Psoas muscle (tissue), 8 donors: Measurements from ENCODE around the gene CLDN20. TPM values are rescaled to one million over a fixed set of nuclear protein-coding genes. Genes with fewer than 3 reads are reported as not detected.
A peak's percentile ranks its signal among the peaks of the same experiment; 100 is the strongest.

Source experiments
- ATAC-seq, 4 donors: fragments of 200-7000 bp; cut with Tn5 transposase; one replicate each; pipeline ENCODE4 v1.9.1; 2020; ENCODE audit warnings: moderate library complexity in 3 of 4, mild to moderate bottlenecking in 2 of 4
- DNase-seq, 2 donors: peaks; one replicate each; pipeline ENCODE4 v3.0.0-alpha.2; 2020
- H3K27ac ChIP-seq: fragments of 200-600 bp; one replicate; pipeline ENCODE4 v1.8.0; 2022
- H3K27me3 ChIP-seq, 3 donors: fragments of 200-600 bp in 1 of 3; one replicate each; pipeline versions ENCODE4 v1.6.1 to v1.8.0; 2013 to 2022; ENCODE audit warnings: low read length in 2 of 3, mild to moderate bottlenecking in 2 of 3, moderate library complexity in 1 of 3; ENCODE audit not compliant: insufficient read depth in 3 of 3
- H3K36me3 ChIP-seq, 2 donors: fragments of 200-600 bp in 1 of 2; one replicate each; pipeline versions ENCODE4 v1.6.1 to v1.8.0; 2013 to 2022; ENCODE audit warnings: low read depth in 1 of 2, mild to moderate bottlenecking in 1 of 2, moderate library complexity in 1 of 2; ENCODE audit not compliant: insufficient read depth in 1 of 2
- H3K4me1 ChIP-seq: fragments of 200-600 bp; one replicate; pipeline ENCODE4 v1.8.0; 2022
- H3K4me3 ChIP-seq: fragments of 200-600 bp; one replicate; pipeline ENCODE4 v1.8.0; 2022; ENCODE audit warnings: mild to moderate bottlenecking
- H3K9me3 ChIP-seq: fragments of 200-600 bp; one replicate; pipeline ENCODE4 v1.8.0; 2022
- CTCF ChIP-seq: fragments of 200-600 bp; IDR thresholded peaks from one replicate; pipeline ENCODE4 v1.8.0; 2022; ENCODE audit warnings: antibody characterized with exemption
- WGBS, 3 donors: extraction: QIAGEN DNeasy Blood & Tissue Kit; methylation state at CpG; one replicate each; pipeline versions ENCODE4 v1.1.6 to v1.1.7; 2013; 5-methylcytosine and 5-hydroxymethylcytosine counted together
- intact Hi-C, 2 donors: fragments of 100-400 bp; cut with DNase I; formaldehyde crosslinking; loops; one replicate each; pipeline versions ENCODE4 v1.11.0 to v1.14.2; 2022
- polyA plus RNA-seq, 3 donors: library from polyadenylated mRNA; stranded (reverse); fragments of 200-250 nt; gene quantifications; one replicate each; pipeline ENCODE4 v1.2.3, GENCODE V29; 2013
- total RNA-seq, 4 donors: library from RNA; stranded (reverse); fragmentation: NEBNext Ultra II Directional in 2 of 4; extraction: Animal tissue kit (Norgen Biotek cat#: 25700) in 2 of 4; gene quantifications; one replicate each; pipeline versions ENCODE4 v1.2.1 to v1.2.4, GENCODE V29; 2021 to 2023
- donor health status: healthy with polysubstance abuse.
- donor health status: DM: no; HTN: no; CAD: no; lungs with moderate emphysema.
- donor health status: Bipolar disorder and iron deficiency.
- donor health status: healthy.
- donor health status: DM: yes; HTN: yes; CAD: no.
- donor health status: DM: no; HTN: no; CAD: no.
- donor health status: DM: no; HTN: no; CAD: no.
- donor health status: DM: yes; HTN: yes; CAD: no.

The CLDN20 gene
- total and polyA plus RNA-seq, 7 donors, result 0.05 TPM; not detected in 6

GRCh38 chr6:155259897-155260296 is 3.9 kb upstream of the CLDN20 start:
- intact Hi-C loops, result no loop called here
- WGBS, 3 donors, result 94 to 96% (median 95%) methylated on average over 5 of the region's 5 CpGs
- Histone ChIP-seq H3K27me3 (no peaks in the 10 kb centered on the region), H3K4me3 (no peak overlapping the region), H3K27ac (no peak overlapping the region), H3K9me3 (no peaks in the 10 kb centered on the region), H3K36me3 (peaks cover 7 to 65% of the 10 kb centered on the region in 2 donors), H3K4me1 (peaks cover 6% of the 10 kb centered on the region)
- DNase-seq (no peak), ATAC-seq (peak in 1 of 4 donors; percentile 14)
- TF ChIP-seq CTCF, result no peak

DNA sequence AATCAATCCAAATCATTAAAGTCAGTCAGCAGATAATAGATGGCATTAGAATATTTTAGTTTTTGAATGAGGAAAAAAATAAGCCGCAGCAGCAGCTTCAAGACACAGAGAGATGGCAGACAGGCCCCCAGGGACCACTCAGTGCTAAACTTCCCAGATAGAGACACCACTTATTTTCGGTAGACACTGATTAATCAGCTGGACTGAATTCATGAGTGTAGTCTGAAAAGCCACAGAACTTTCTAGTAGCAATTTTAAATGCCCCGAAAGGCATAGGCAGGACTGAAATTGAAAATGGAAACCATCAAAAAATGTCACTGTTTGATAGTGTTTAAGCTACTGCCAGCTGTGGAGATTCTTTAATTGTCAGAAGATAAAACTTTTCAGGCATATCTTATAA is 3.1 kb upstream of the CLDN20 start:
- no peak for TF ChIP-seq CTCF
- no peak for DNase-seq
- no peak overlapping the region for H3K27ac ChIP-seq
- WGBS, 3 donors, result 44 to 67% (median 59%) methylated on average over 3 of the region's 3 CpGs
- peaks cover 7 to 59% of the 10 kb centered on the region in 2 donors for H3K36me3 ChIP-seq
- no peak for ATAC-seq
- no peaks in the 10 kb centered on the region for H3K9me3 ChIP-seq
- intact Hi-C loops, result no loop called here
- no peaks in the 10 kb centered on the region for H3K27me3 ChIP-seq
- no peak overlapping the region for H3K4me3 ChIP-seq
- H3K4me1 ChIP-seq, result peaks cover 4% of the 10 kb centered on the region

GRCh38 chr6:155261111-155261900 is 2.5 kb upstream of the CLDN20 start:
- no peak for TF ChIP-seq CTCF
- peaks cover 4% of the 10 kb centered on the region for H3K4me1 ChIP-seq
- WGBS, 3 donors, result 94 to 96% (median 95%) methylated on average over 11 of the region's 11 CpGs
- no peak overlapping the region for H3K27ac ChIP-seq
- peaks cover 7 to 53% of the 10 kb centered on the region in 2 donors for H3K36me3 ChIP-seq
- intact Hi-C loops, result no loop called here
- no peaks in the 10 kb centered on the region for H3K27me3 ChIP-seq
- no peak overlapping the region for H3K4me3 ChIP-seq
- no peaks in the 10 kb centered on the region for H3K9me3 ChIP-seq
- DNase-seq, result no peak
- no peak for ATAC-seq

- ATAC-seq (no peak), DNase-seq (no peak)
- Histone ChIP-seq H3K9me3 (no peaks in the 10 kb centered on the region), H3K27ac (no peak overlapping the region), H3K4me1 (peaks cover 4% of the 10 kb centered on the region), H3K4me3 (no peak overlapping the region), H3K27me3 (no peaks in the 10 kb centered on the region), H3K36me3 (peaks cover 7 to 39% of the 10 kb centered on the region in 2 donors)
- TF ChIP-seq CTCF, result no peak
- WGBS, 3 donors, result 96 to 98% (median 97%) methylated on average over 4 of the region's 4 CpGs
- intact Hi-C loops, result no loop called here
Measured at GRCh38 chr6:155262655-155263054, 1.2 kb upstream of the CLDN20 start.
